ENCODE measurements around the gene DMAC2.
A peak's percentile ranks its signal among the peaks of the same experiment; 100 is the strongest.
"Not testable (repeated sequence)": the region's sequence is repeated elsewhere in the genome, so short reads cannot be mapped to it uniquely, and the experiment has no call there.

The DMAC2 gene

DNA sequence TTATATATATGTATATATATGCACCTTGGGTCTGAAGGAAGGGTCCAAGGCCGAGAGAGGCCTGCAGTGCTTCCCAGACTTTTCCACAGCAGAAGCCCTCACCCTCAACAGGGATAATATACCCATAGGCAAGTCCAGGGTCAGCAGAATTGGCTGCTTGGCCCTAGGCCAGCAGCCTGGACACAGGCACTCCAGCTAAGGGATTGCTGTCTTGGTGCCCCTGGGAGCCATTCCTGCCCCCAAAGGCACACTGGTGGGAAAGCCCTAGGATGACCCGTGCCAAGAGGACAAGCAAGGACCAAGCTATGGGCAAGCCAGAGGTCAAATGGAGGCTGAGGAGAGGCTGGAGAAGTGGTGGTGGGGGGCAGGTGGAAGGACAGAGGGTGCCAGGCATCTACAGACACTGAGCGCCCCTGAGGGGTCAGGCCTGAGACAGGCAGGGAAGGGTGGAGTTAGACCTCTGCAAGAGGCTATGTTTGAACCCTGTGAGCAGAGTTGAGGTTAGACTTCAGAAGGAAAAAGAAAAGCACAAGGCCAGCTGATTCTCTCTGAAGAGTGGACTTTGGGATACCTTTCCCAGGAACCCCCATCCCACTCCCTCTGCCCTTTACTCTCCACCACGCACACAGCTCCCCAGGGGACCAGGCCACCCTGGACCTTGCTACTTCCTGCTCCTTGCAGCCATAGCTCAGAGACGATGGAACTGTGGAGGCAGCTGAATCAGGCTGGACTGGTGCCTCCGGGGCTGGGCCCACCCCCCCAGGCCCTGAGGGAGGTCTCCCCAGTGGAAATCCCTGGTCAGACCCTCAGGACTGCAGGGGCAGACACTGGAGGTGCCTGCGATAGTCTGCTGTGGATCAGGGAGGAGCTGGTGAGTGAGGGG, 3.0 kb upstream of the DMAC2 start, which contains the start of gene ERICH4:
Gene ERICH4 (plus strand): TSS at position 684 of the 883 bp plus-strand sequence. CDS start 14 bp downstream, at position 698.
- no peak for DNase-seq (ENCODE audit: low spot score)

DNA sequence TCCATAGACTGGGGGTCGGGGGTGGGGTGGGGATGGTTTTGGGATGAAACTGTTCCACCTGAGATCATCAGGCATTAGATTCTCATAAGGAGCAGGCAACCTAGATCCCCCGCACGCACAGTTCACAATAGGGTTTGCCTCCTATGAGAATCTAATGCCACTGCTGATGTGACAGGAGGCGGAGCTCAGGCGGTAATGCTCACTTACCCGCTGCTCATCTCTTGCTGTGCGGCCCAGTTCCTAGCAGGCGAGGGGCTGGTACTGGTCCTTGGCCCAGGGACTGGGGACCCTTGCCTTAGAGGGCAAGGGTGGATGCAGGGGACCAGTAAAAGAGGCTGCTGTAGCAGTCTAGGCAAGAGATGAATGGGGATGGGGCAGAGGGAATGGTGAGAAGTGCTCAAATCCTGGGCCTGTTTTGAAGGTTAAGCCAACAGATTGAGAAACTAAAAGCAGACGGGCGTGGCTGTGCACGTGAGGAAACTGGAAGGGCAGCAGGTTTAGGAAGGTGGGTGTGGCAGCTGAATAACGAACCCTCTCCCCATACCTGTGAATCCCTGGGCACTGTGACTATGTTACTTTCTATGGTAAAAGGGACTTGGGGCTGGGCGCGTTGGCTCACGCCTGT, 1.7 kb upstream of the DMAC2 start:
- DNase-seq (ENCODE audit: low spot score): no peak

DNA sequence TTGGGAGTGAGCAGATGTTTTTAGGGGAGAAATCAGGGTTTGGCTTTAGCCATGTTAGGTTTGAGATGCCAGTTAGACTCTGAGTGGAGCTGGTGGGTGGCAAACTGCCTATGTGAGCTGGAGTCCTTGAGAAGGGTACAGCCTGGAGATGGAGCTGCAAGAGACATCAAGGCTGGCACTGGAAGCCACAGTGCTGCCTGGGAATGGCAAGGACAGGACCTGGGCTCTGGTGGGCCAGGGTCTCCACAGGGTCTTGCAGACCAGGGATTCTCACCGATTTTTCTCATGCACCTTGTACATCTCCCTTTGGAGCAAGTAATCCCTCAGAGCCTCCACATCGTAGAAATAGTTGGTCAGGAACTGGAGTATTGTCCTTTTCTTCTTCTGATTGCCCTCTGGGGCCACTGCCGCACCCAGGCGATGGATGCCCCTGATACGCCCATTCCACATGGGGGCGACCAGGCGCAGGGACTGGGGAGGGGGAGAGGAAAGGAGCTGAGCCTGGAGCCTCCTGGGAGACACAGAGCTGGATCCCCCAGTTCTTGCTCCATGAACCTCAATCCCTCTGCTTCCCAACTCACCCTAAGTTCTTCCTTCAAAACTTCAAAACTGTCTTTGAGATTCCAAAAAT, 1.7 kb downstream of the DMAC2 start:
- no peak for DNase-seq (ENCODE audit: low spot score)

DNA sequence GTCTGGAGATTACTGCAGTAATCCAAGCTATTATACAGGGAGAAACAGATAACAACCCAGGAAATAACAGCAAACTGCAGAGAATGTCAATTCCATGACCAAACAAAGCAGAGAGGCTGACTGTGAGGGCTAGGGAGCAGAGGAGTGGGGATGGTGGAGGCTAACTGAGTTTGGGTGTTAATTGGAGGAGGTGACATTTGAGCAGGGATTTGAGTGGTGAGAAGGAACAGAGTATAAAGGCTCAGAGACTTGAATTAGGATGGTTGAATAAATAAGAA, 3.1 kb downstream of the DMAC2 start:
- no peak for DNase-seq (ENCODE audit: low spot score)

DNA sequence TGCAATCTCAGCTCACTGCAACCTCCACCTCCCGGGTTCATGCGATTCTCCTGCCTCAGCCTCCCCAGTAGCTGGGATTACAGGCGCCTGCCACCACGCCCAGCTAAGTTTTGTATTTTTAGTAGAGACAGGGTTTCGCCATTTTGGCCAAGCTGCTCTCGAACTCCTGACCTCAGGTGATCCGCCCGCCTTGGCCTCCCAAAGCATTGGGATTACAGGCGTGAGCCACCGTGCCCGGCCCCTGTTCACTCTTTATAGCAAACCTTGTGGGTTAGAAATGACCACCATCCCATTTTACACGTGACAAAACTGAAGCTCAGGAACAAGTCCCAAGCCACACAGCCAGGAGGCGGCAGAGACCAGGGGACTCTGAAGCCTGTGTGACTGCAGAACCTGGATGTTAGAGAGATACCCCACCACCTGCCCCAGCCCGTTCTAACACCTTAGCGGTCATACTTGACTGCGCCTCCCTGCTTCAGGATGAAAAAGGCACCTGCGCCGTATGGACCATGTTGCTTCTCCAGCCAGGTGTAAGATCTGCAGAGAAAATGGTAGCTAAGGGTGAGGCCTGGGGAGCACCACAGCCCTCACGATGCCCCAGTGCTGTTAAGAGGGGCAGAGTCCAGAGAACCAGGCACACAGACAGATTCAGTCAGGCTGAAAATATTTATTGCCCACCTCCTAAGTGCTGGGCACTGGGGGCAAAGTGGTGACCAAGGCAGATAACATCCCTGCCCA, 3.6 kb downstream of the DMAC2 start:
- DNase-seq (ENCODE audit: low spot score): no peak

DNA sequence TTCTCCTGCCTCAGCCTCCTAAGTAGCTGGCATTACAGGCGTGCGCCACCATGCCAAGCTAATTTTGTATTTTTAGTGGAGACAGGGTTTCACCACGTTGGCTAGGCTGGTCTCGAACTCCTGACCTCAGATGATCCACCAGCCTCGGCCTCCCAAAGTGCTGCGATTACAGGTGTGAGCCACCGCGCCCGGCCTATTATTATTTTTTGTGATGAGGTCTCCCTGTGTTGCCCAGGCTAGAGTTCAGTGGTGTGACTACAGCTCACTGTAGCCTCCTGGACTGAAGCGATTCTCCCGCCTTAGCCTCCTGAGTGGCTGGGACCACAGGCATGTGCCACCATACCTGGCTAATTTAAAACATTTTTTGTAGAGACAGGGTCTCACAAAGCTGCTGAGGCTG, 4.3 kb downstream of the DMAC2 start:
- not testable (repeated sequence) for DNase-seq (ENCODE audit: low spot score)

DNA sequence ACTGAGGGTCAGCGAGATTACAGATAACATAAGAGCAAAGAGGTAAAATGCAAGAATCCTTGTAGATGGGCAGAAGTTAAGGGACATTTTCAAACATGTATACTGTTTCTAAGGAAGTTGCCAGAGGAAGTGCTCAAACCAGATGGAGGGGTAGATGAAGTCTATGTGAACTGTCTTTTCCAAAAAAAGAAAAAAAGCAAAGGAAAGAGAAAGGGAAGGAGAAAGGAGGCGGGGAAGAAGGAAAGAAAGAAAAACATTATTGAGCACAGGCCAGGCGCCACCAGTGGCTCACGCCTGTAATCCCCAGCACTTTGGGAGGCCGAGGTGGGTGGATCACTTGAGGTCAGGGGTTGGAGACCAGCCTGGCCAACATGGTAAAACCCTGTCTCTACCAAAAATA, 5.3 kb downstream of the DMAC2 start:
- DNase-seq (ENCODE audit: low spot score): no peak

DNA sequence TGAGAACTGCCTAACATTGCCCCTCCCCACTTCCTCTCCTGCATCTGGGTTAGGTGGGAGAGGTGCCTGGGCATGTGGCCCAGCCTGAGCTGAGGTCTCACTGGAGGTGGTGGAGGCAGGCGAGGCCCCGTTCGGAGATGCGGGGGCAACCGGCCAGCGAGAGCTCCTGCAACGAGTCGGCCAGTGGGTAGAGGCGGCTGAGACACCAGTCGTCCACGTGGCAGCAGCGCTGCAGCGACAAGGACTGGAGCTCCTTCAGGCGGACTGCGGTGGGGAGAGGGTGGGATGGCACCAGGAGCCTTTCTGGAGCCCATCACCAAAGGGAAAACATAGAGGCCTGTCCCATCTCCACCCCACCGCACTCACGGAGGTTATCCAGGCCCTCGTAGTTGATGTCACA, 6.5 kb downstream of the DMAC2 start:
- DNase-seq (ENCODE audit: low spot score): no peak

DNA sequence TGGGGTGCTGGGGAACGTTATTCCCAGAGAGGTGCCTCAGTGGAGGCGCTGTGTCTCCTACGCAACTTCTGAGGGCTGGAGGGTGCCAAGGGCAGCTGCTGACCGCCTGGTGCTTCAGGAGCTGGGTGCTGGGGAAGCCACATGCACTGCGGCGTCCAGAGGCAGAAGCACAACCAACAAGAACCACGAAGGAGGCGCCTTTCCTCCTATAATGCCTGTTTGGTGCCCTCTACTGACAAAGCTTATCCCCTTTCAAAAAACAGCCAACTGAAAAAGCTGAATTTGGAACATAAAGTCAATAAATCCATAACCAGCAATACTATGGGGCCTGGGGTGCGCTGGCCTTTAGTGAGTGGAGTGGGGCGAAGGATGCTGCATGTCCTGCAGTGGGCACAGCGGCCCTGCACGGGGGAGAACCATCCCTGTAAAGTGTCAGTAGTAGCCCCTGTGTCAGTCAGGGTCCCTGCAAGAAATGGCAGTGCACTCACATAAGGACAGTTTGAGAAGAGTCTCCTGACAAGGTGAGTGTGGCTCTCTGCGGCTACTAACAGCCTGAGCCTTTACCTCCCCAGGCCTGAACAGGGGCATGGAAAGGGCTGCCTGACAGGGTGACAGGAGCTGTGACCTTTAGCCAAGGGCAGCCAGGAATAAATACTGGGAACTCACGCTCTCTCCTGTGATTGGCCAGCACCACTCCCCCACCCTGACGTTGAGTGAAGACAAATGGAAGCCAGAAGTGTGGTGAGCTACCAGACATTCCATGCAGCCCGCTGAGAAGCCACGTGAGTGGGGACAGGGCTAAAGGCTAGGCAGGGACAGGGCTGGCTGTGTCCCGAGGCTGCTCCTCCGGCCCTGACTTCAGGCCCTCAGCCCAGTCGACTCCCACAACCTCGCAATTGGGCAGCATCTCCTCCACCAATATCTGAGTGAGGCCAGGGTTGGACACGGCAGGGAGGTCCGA, 8.0 kb downstream of the DMAC2 start:
- peak; percentile 30 for DNase-seq (ENCODE audit: low spot score)

DNA sequence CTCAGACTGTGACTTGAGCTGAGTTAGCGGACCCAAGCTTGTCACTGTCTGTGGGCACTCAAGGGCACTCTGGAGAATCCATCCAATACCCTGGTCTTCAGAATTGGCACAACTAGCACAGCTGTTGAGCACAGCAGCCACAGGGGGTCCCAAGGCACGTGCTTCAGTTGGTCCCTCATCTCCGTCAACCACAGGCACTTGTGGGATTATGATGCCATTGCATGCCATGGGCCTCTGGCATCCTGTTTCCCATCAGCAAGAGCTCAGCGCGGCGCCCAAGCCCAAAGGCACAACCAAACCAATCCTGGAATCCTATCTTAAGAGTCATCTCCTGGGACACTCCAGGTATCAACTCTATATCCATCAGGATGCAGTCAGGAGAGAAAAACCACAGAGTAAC, 8.8 kb downstream of the DMAC2 start:
- no peak for DNase-seq (ENCODE audit: low spot score)

DNA sequence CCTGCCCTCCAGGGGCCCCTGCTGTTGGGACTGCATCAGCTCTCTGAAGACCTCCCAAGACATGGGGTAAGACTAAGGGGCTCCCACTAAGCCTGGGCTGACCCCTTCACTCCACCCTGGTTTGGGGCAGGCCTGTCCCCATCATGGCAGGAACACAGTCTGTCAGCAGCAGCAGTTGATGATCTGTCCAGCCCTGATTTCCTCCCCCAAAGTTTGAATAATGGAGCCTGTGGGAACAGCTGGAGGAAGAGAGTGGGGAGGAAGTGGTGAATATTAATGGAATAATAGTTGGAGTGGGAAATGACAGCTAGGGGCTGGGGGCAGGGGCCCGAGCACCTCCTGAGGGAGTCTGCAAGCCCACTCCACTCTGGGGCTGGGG, 11.2 kb downstream of the DMAC2 start:
- DNase-seq (ENCODE audit: low spot score): no peak

DNA sequence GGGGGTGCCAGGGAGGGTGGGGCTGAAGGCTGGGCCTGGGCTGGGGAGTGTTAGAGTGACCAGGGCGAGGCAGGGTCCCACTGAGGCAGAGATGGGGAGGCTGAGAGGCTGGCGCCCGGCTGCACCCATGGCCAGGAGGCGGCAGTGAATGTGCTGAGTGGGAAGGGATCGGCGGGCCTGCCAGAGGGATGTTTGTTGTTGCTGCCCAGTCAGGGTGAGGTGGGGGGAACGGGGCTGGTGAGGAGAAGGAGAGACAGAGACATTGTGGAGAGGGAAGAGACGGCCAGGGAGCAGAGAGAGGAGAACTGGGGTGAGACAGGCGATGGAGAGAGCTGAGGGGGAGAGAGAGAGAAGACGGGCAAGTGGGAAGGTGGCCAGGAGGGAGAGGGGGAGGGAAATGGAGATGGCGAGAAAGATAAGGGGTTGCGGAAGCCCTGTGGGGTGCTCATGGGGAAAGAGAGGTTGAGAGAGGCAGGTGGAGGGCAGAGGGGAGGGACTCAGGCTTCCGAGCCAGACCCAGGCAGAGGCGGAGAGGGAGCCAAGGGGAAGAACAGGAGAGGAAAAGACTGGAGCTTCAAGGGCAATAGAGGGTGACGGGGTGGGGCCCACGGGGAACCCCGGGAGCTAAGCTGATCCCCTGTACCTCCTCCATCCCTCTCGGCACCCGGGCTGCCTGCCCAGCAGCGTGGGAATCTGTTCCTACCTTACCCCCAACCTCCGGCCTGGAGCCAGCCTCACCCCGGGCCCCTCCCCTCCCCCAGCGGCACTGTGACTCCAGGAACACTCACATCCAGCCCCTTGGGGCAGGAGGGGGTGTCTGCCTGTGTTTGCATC, 11.8 kb downstream of the DMAC2 start:
- no peak for DNase-seq (ENCODE audit: low spot score)

DNA sequence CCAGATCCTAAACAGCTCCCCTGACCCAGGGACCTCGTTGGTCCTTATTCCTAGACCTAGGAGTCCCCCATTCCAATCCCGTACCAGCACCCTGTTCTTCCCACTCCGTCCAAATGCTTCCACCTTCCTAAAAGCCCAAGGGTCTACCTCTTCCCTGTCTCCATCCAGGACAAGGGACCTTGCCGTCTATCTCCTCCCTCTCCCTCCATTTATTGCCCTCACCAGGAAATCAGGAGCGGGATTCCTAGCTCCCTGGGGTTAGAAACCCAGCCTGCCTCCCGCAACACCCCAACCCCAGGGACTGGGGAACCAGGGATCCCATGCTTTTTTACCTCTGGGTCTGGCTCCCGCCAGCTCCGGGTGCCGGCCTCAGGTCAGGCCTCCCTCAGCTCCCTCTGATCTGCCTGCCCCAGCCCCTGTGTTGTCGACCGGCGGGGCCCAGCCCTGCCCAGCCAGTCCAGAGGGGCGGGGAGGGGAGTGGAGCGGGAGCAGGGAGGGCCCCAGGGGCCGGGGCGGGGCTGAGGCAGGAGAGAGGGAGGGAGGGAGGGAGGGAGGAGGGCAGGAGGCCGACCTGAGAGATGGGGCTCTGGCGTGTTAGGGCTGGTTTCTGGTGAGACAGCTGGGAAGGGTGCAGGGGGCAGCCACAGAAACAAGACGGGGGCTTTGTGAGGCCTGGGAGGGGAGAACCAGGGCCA, 12.6 kb downstream of the DMAC2 start, which contains the start of gene B3GNT8:
Gene B3GNT8 (minus strand): TSS at position 423 of the 695 bp plus-strand sequence. CDS start 596 bp downstream, outside the sequence.
- DNase-seq (ENCODE audit: low spot score): peak; percentile 56

DNA sequence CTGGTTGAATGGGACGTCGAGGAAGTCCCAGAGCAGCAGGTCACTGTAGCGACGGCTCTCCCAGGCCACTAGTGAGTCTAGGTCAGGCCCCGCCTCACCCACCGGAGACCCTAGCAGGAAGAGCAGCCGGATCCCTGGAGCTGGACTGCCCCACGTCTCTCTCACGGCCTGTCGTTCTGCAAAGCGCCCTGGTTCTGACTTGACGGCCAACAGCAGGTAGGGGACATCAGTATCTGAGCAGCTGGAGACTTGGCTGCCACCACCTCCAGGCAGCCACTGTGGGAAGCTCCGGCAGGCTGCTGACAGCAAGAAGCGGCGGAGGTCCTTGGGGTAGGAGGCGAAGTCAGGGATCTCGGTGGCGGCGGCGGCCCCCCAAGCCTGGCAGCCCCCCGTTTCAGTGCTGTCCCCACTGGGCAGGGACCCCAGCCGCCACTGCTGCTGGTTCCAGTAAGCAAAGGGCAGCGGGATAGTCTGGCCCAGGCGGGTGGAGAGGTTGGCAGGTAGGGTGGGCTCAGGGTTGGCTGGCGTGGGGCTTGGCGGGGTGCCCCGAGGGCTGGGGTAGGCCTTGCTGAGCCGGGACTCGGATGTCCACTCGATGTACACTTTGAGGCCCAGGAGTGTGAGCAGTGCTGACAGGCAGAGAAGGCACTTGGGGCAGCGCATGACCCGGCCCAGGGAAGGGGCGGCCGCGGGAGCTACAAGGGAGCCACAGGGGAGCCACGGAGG, 13.4 kb downstream of the DMAC2 start:
- no peak for DNase-seq (ENCODE audit: low spot score)

DNA sequence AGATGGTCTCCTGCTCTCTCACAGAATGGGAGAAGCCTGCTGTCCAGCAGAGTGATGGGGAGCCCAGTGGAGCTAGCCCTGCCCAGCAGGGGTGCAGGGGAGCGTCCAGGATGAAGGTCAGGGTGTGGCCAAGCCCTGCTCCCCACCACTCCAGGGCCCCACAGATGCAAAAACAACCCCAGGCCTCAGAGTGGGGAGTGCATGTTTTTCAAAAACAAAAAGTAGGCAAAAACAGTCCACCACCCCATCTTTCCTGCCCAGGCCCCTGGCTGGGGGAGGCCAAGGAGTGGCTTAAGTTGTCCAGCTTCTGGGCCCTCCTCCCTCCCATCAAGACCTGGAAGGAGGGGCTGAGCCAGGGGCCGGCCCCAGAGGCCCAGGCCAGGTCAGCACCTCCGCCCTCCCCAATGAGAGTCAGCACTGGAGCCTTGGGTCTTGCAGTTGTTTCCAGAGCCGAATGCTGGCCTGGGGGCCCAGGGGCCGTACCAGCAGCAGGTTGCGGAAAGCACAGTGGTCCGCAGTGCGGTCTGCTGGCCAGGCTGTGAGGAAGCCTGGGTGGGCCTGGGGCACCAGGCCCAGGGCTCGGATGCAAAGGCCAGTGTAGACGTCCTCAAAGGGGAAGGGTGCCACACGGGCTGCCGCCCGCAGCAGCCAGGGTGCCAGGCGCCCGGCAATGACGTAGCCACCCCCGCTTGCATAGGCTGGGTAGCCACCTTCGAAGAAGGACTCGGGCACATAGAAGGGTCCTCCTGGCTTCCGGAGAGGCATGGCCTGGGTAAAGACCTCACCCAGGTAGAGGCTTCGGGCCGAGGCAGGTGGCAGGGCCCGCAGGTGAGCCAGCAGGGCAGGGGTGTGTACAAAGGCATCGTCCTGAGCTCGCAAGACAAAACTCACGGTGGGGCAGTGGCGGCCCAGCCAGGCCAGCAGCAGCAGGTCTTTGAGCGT, 14.3 kb downstream of the DMAC2 start:
- no peak for DNase-seq (ENCODE audit: low spot score)

DNA sequence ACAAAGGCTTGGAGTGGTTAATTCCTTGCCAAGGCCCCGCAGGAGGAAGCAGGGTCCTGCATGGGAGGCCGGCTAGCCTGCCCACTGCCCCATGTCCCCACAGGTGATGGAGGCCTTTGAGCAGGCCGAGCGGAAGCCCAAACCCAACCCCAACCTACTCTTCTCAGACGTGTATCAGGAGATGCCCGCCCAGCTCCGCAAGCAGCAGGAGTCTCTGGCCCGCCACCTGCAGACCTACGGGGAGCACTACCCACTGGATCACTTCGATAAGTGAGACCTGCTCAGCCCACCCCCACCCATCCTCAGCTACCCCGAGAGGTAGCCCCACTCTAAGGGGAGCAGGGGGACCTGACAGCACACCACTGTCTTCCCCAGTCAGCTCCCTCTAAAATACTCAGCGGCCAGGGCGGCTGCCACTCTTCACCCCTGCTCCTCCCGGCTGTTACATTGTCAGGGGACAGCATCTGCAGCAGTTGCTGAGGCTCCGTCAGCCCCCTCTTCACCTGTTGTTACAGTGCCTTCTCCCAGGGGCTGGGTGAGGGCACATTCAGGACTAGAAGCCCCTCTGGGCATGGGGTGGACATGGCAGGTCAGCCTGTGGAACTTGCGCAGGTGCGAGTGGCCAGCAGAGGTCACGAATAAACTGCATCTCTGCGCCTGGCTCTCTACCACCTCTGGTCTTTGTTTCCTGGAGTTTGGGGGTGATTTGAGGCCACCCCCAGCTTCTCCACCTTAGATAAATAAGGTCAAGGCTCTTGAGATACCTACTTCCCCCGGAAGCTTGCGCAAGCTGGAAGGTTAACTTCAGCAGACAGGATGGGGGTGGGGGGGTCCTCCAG, 15.2 kb downstream of the DMAC2 start:
- no peak for DNase-seq (ENCODE audit: low spot score)

DNA sequence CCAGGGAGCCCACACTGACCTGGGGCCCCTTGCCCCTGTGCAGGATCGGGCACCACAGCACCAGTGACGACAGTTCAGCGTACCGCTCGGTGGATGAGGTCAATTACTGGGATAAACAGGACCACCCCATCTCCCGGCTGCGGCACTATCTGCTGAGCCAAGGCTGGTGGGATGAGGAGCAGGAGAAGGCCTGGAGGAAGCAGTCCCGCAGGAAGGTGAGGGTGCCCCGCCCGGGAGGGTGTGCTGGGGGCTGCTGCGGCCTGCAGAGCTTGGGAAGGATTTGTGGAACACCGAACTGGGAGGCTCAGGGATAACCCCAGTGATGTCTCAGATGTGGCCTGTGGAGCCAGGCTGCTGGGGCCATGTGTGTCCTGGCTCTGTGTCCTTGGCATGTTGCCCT, 16.8 kb downstream of the DMAC2 start:
- no peak for DNase-seq (ENCODE audit: low spot score)
